HL-60/S4 treated with phorbol 12-myristate 13-acetate at 8.2 ng/mL for 4 days and 3 days (cell line): ENCODE measurements around the gene PTPRM.

Experiments used
- in situ Hi-C: fragments of 300-500 bp; cut with MboI; formaldehyde crosslinking; loops from 2 replicates; pipeline ENCODE4 v1.15.0; 2022; ENCODE audit warnings: low sequenced_read_pairs

The PTPRM gene

DNA sequence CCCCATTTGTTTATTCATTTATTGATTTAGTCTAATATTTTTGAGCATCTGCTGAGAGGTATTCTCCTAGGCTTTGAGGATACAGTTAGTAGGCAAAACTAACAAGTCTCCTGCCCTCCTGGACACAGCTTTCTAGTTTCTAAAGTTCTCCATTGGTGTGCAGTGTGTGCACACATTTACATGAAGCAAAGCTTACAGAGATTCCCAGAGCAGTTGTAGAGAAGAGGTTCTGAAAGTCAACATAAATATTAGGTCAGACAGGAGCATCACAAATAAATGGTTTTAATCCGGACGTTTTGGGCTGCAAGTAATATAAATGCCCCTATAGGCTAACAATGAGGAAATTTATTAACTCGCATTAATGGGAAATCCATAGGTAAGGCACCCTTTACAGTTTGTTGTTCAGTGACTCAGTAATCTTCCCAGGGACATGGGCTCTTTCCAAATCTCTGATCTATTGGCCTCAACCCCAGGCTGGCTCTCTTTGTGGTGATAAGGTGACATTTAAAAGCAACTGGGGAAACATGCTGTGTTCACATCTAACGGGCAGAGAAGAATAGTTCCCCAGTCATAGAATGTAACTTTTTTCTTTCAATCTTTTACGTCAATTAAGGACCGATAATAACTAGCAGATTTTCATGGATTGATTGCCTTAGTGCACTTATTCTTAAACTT, 407.2 kb downstream of the PTPRM start:
- in situ Hi-C loops, result no loop called here

DNA sequence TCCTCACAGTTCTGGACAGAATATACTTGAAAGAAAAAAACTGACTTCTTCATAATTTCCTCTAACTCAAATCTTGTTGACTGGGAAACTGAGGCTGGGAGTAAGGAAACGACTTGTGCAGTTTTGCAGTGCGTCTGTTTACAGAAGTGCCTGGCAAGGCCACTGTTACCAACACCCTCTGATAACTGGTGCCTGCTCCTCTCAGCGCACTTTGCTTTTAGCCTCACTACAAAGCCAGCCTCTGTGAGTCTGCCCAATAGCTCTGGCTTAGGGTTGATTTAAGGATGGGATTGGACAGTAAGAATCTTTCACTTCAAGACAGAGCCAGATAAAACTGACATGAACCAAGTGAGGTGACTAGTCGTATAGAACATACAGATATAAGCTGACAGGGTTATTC, 410.8 kb downstream of the PTPRM start:
- in situ Hi-C loops, result no loop called here

DNA sequence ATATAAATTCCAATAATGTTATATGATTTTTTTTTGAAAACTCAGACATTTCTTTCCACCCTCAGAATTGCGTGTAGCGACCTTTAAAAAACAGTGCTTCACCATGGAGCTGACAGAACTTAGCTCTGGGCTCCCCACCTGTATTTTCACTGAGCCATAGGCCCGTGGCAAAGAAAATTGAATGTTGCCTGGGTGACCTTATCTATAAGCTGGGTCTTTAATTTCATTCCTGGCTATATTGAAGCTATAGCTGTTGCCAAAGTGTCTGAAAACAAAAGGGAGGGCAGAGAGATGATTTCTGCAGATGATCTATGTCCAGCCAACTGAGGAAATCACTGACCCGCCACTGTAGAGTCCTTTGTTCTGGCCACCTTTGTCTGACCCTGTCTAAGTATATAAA, 411.7 kb downstream of the PTPRM start:
- in situ Hi-C loops, result no loop called here

DNA sequence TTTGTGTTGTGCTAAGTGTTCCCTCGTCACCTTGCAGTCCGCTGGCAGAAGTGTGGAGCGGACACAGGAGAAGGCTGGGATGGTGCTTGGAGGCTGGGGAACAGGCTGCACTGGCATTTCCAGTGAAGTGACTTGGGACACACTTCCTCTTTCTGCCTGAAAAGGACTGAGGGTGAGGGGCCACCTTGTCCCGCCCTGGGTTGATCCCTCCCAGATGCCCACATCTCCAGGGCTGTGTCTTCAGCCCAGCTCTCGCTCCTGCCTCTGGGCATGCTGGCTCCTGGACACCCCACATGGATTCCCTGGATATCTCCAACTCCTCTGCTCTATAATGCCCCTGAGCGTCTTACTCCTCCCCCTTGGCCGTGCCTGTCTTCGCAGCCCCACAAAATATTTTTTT, 412.6 kb downstream of the PTPRM start:
- in situ Hi-C loops, result no loop called here

DNA sequence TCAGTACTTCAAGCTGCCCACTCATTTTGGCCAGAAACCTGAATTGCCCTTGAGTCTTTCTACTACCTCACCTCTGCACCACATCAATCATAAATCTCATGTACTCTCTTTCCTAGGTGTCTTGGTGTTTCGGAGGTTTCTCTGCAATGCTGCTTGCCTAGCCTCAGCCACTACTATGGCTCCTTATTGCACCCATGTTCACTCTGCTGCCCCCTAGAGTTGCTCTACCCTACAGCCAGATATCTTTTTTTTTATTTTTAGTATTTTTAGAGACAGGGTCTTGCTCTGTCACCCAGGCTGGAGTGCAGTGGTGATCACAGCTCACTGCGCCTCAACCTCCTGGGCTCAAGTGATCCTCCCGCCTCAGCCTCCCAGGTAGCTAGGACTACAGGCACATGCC, 413.0 kb downstream of the PTPRM start:
- in situ Hi-C loops, result no loop called here

DNA sequence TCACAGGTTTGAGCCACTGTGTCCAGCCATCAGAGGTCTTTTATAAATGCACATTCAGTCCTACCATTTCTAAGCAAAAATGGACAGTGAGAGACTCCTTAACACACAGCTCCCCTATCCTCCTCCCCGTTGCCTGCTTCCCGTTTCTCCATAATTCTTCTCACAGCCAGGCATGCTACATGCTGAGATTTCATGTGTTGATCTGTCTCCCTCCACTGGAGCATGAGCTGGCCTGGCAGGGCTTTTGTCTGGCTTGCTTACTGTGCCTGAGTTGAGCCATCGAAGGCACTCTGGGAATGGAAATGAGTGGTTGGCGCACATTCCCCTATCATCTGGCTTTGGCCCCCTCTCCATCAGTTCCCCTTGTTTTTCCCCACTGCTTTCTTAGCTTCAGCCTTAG, 413.5 kb downstream of the PTPRM start:
- in situ Hi-C loops, result no loop called here

DNA sequence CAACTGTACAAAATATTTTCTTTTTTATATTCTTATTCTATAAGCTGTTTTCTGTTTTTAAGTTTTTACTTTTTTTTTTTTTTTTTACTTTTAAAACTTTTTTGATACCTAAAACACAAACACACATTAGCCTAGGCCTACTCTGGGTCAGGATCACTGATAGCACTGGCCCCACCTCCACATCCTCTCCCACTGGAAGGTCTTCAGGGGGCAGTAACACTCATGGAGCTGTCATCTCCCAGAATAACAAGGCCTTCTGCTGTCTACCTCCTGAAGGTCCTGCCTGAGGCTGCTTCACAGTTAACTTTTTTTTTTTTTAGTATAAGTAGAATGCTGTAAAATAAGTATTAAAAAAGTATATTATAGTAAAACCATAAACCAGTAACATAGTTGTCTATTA, 415.1 kb downstream of the PTPRM start:
- in situ Hi-C loops, result no loop called here

DNA sequence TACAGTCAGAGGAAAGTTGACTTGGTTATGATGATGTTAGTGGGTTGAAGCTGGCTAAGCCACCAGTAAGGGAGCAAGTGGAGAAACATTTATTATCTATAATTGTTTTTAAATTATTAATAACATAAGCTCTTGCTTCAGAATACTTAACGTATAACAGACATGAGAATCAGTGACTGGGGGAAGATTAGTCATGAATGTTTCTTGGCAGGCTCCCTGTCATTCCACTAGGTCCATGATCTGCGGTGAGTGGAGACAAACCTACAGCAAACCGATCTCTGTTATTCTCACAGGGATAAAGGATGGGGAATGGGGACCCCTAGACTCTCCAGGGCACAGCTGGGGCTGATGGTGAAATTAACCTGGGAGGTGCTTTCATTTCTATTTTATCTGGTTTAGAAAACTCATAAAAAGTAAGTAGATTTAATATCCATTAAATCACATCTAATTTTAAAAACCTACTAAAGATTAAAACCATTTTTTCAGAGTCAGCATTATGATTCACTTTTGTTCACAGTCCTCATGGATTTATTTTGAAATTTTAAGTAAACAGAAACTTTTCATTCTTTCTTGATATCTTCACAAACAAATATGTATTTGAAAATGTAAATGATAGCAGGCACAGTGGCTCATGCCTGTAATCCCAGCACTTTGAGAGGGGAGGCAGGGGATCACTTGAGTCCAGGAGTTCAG, 420.3 kb downstream of the PTPRM start:
- in situ Hi-C loops, result no loop called here

DNA sequence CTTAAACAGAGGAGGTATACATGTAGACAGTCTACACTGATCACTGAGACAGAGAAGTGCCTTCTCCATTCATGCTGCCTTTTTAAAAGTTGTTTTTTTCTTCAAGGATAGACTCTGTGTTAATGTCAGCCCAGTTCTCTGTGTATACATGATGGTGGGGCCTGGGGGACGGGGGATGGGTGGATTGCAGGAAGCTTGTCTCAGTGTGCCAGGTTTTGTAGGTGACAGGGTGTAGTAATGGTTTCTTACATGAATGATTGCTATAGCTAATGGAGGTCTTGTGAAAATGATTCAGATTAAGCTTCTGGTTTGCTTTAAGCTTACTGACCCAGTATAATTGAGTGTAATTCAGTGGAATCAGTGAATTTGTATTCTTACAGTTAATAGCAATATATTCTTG, 423.6 kb downstream of the PTPRM start:
- in situ Hi-C loops, result no loop called here

DNA sequence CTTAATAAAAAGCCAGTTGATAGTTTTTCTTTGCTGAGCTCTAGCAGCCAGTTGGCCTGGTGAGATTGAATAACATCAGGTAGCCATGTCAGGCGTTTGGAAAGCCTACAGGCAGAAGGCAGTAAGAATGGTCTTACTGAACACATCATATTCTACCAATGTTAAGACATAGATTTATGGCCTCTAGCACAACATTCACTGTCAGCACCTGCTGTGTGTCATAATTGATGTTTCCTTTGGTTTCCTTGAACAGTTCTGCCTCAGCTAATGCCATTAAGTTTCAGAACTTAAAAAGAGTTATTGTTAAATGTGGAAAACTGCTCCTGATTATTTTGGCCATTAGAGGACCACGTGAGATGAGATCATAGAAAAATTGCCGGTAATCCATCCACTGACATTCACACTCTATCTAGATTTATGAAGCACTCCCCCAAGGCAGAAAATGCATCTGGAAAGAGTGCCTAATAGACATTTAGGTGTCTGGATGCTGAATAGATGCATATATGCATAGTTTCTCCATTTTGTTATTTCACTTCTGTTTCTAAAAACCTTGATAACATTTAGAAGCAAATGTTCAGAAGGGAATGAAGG, 434.7 kb downstream of the PTPRM start:
- in situ Hi-C loops, result no loop called here

DNA sequence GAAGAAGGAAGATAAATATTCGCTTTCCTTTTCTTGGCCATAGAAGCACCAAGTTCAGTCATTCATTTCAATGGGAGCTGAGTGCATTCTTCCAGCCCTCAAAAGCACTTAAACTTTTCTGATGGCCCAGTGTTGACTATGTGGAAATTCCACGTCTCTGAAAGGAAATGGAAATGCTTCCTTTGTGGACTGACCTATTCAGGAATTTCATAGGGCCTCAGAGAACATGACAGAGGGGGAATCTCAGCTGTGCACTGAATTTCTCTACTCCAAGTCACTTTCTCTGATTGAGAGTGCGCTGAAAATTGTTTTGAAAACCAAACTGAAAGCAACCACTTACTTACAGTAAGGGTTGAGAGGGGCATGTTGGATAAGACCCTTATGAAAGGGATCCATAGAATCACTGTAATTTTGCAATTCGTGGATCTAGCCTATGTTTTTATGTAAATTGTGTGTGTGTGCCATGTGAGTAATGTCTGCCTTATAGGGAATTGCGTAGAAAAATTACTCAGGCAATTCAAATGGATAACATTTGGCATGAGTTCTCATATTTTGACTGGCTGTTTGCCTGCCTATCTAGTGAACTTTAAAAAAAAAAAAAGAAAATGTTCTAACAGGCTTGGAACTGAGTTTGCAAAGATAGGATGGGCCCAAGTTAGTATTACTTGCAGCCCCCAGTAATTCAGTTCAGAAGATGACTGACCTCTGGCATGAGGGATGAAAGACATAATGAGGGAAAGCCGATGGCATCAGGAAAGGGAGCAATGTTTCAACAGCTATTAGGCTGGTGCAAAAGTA, 437.0 kb downstream of the PTPRM start:
- in situ Hi-C loops, result no loop called here

DNA sequence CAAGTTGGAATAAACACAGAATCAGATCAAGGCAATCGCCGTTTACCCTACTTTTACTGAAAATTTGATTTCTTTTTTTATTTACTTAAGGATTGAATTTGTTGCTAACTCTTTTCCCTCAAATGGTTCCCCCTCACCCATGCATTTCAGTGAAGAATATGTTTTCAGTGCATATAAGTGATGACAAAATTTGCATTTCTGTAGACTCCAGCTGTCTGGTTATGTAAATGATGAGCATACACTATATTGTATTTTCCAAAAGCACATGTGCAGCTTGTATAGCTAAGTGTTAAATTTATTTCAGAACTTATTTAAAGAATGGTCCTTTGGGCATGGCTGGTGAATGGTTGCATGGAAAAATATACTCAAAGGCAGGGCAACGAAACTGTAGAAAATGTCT, 437.7 kb downstream of the PTPRM start:
- in situ Hi-C loops, result no loop called here

DNA sequence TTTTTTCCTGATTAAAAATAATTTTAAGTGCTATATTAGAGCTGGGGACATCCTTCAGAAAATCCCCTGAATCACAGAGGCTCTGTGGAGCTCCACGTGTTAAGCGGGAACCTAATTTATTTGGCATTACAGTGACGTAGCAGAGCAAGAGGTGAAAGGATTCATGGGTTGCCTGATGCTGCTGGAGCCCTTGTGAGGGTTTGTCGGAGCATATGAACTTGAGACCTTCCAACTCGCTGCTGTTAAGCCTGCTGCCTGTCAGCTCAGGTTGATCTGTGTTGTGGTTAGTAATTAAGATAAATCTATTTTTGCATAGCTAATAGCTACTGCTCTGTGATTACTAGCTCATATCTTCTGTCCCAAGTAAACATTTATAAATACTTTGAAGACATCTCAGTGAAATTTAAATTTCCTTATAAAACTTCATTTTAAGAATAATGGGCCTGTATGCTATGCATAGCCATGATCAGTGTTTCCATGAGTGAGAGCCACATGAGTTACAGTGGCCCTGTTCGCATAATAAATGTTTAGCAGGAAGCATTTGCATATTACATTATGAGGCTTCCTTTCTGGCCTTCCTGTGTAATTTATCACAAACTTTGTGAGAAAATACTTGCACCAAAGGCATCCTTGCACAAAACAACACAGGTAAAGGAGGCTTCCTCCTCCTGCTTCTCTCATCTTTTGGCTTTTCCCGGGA, 438.9 kb downstream of the PTPRM start:
- in situ Hi-C loops, result no loop called here

DNA sequence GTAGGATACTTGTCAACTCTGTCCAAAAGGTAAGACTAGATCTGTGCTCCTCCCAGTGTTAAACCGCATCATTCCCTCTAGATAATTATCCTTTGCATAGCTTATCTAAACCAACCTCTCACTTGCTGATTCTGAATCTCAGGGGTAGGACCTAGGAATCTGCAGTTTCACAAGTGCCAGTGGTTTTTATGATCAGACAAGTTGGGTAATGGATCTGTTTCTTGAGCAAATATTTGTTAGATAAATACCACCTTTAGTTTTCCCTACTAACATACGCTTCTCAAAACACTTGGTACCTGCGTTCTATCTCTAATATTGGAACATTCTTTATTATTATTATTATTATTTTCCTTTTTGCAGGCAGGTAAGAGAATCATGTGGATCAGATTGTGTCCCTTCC, 439.9 kb downstream of the PTPRM start:
- in situ Hi-C loops, result no loop called here

DNA sequence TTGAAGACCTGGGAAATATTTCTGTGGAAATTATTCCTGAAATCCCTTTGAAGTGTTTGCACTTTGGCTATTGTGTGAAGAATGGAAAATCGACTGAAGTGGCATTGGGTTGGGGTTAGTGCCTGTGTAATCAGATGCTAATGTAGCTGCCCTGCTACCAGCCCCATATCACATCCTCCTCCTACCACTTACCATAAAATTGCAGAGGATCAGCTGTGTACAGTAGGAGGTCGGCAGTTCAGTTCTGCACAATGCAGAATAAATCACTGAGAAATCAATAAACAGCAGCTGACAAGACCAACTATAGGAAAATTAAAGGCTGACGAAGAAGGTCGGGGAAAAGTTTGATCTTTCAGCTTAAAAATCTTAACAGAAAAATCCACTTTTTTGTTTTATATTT, 440.9 kb downstream of the PTPRM start:
- in situ Hi-C loops, result no loop called here

DNA sequence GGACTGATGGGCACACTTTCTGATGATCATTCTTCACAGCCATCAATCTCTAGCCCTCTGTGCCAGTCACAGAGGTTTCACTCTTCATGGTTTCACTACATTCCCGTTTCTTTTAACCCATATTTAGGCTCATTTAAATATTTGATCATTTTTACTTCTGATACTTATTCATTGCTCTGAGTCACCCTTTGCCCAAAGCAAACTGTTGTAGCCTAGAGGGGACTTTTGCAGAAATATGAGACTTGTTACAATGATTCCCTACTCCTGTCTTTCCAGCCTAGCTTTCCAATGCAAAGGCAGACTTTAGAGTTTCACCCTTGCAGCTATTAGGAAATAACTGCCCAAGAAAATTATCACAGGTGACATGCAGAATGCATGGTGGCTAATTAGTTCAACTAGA, 444.2 kb downstream of the PTPRM start:
- in situ Hi-C loops, result no loop called here

DNA sequence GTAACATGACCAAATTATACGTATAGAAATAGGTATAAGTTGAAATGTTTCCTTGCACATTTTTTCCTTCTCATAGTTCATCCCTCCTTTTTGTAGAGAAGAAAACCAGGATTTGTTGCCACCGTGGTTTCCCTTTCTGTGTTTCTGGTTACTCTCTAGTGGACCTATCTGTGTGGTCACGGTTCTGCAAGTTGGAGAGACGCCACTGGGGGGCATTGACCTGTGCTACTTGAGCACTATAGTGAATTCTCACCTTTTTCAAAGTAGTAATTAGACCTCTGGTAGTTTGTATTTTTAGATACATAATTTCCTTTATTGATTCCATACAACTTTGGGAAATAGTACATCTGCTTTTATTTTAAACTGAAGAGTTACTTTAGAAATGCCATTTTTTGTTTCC, 444.8 kb downstream of the PTPRM start:
- in situ Hi-C loops, result no loop called here

DNA sequence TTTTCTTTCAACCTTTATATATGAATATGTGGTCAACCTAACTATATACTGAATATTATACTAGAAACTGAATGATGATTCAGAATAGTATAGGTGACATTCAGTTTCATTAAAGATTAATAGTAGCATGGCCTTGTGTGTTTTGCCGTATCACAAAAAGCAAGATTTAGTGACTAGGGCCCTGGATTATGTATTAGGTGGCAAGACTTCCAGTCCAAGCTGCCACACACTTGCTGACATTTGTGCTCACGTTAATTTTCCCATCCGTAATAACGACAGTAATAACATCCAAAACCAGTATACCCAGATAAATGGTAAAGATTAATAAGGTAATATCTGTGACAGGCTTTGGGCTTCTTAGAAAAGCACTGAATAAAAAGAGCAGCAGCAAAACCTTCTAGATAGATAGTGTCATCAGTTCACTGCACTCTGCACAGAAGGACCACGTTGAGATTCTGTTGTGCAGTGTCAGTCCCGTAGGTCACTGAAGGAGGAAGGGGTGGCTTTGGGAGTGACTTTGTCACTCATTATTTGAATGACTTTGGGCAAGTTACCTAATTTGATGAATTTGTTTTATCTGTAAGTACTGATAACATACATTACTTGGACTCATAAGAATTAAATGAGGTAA, 451.7 kb downstream of the PTPRM start:
- in situ Hi-C loops, result no loop called here

DNA sequence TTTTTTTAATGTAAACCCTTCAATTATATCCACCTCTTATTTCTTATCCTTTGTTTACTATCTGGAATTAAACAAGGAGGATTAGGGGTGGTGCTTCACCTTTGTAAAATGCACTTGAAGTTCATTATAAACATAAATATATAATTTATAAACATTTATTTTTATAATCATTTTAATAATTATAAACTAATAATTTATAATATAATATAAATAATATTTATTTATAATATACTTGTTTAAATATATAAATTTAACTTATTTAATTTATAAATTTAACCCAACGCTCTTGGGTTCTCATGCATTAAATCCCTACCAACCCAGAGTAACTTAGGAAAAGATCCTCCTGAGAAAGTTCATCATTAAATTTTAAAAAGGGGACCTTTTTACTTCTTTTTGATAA, 452.5 kb downstream of the PTPRM start:
- in situ Hi-C loops, result no loop called here

DNA sequence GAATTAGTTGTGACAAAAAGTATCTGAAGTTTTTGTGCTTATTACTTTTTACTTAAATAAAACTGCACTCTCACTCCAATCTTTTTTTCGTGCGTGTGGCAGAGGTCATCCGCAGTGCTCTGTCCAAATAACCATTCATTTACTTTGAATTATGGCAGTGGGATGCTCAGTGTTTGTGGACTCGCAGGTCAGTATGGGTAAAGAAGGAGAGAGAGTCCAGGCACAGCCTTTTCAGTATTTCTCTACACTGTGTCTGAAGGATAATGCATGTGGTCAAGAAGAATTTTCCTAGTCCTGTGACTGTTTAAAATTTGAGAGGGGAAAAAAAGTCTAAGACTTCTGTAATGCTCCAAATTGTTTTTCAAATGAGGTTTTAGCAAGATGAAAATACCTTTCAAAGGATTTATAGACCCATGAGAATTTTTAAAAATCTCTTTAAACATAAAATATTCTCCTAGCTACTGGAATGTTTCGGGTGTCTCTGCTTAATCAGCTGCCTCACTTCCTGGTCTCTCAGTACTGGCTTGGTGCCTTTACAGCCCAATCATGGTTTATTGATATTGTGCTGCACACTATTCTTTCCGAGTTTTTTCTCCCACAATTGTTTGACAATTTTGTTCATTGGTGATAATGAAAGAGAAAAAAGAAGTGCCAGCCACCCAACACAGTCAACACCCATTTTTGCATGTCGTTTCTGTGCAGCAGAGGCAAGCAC, 453.2 kb downstream of the PTPRM start:
- in situ Hi-C loops, result no loop called here
